VCaP (cell line): ENCODE results near the gene PHF3.

Source experiments
- H3K27ac ChIP-seq: fragments of 450-650 bp; 2 replicates; pipeline ENCODE4 v1.5.1; 2017
- TF ChIP-seq, protein P1 (sequence below): fragments of 450-650 bp; conservative IDR thresholded peaks from 2 replicates; pipeline ENCODE4 v1.5.1; 2017; ENCODE audit warnings: mild to moderate bottlenecking, moderate library complexity

The PHF3 gene

DNA sequence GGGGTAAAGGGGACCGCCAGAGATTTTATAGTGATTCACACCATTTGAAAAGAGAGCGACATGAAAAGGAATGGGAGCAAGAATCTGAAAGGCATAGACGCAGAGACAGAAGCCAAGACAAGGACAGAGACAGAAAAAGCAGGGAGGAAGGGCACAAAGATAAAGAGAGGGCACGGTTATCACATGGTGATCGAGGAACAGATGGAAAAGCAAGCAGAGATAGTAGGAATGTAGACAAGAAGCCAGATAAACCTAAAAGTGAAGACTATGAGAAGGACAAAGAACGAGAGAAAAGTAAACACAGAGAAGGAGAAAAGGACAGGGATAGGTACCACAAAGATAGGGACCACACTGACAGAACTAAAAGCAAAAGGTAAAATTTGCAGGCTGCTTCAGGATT is 77.7 kb downstream of the PHF3 start:
- TF ChIP-seq, protein P1, sequence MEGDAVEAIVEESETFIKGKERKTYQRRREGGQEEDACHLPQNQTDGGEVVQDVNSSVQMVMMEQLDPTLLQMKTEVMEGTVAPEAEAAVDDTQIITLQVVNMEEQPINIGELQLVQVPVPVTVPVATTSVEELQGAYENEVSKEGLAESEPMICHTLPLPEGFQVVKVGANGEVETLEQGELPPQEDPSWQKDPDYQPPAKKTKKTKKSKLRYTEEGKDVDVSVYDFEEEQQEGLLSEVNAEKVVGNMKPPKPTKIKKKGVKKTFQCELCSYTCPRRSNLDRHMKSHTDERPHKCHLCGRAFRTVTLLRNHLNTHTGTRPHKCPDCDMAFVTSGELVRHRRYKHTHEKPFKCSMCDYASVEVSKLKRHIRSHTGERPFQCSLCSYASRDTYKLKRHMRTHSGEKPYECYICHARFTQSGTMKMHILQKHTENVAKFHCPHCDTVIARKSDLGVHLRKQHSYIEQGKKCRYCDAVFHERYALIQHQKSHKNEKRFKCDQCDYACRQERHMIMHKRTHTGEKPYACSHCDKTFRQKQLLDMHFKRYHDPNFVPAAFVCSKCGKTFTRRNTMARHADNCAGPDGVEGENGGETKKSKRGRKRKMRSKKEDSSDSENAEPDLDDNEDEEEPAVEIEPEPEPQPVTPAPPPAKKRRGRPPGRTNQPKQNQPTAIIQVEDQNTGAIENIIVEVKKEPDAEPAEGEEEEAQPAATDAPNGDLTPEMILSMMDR, result no peak
- H3K27ac ChIP-seq, result no peak overlapping the region

DNA sequence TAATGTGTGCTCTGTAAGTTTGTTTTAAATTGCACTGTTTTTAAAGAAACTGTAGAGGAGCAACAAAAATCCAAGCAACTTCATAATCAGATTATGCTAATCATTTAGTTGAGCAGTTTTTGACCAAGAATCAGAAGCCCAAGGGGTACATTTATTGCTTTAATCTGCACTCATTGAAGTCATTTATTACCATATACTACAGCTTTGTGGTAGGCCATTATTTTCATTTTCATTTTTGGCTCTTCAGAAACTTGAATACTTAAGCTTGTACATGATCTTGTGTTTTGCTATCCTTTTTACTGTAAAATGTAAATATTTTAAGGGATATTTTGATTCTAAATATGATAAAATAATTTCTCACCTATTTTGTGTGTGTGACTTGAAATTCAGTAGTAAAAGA is 78.5 kb downstream of the PHF3 start:
- TF ChIP-seq, protein P1, result no peak
- H3K27ac ChIP-seq, result no peak overlapping the region

DNA sequence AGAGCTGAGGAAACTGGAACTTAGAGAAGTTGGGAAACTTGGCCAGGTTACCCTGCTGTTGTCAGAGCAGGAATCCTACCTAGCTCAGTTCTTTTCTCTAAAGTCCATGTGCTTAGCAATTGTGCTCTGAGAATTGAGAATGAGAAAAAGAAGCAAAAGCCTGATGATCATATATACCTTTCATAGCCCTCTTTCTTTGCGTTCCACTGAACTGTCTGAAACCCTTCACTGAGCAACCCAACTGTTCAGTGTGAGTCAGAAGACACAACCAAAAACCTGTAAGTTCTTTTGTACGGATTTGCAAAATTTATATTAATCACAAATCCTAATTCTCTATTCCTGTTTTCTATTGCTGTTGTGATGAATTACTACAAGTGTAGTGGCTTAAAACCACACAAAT is 80.6 kb downstream of the PHF3 start:
- no peak overlapping the region for H3K27ac ChIP-seq
- TF ChIP-seq, protein P1, result no peak

DNA sequence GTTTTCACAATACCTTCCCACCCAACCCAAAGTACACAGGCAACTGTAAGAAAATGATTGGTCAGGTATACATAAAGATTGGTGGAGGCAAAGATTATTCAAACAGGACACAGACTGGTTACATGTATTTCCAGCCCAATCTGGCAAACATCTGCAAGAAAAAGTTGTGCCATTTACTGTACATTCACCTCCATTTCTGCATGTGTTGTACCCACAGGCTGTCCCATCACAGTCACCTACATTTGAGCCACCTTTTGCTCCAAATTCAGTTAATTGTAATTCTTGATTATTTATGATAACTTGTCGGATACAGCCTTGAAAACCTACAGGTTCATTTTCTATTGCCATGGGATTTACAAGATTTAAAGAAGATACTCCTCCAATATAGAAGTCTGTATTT is 85.6 kb downstream of the PHF3 start:
- TF ChIP-seq, protein P1, result no peak
- no peak overlapping the region for H3K27ac ChIP-seq

DNA sequence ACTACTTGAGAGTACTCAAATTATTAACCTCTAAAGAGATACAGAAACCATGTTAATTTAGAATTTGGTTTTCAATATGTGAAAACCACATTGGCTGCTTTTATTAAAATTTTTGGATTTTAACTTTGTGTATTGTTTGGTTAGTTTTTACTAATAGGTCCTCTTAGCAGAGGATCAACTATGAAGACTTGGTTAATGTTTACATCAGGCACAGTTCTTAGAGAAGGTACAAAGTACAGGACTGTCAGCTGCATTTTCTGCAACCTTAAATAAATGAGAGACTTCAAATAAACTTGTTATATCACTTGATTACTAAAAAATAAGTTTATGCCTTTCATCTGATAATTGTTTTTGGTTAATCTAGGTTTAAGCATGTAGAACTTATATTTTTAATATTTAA is 89.1 kb downstream of the PHF3 start:
- TF ChIP-seq, protein P1, result no peak
- H3K27ac ChIP-seq, result no peak overlapping the region

DNA sequence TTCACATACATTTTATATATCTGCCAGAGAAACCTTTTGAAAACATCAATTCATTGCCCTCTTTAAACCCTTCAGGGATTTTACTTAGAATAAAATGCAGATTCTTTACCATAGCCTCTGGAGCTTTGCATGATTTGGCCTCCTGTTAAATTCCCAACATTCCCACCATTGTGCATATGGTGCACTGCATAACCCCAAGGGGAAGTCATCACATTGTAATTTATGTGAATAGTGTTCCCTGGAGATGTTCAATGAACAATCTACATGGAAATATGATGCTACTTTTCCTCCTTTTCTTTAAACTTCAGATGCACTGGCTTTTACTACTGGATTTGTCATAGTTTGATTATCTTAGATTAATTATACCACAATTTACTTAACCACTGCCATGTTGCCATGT is 94.7 kb downstream of the PHF3 start:
- H3K27ac ChIP-seq, result no peak overlapping the region
- TF ChIP-seq, protein P1, result no peak

DNA sequence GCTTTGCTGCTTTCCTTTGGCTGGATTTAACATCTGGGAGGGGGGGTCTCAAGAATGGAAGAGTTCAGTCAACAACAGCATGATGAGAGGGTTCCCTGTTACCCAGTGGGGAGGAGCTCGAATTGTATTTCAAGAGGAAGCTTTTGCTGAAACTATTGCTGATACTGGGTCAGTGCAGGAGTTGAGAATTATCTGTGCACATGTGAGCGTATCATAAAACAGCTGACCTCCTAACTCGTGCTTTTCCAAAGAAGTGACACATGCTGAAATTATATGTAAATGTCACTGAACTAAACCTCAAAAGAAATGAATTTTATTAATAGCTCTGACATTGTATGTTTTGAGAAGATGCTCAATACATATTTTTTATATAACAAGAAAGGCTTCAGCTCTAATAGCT is 96.3 kb downstream of the PHF3 start:
- no peak overlapping the region for H3K27ac ChIP-seq
- TF ChIP-seq, protein P1, result no peak

DNA sequence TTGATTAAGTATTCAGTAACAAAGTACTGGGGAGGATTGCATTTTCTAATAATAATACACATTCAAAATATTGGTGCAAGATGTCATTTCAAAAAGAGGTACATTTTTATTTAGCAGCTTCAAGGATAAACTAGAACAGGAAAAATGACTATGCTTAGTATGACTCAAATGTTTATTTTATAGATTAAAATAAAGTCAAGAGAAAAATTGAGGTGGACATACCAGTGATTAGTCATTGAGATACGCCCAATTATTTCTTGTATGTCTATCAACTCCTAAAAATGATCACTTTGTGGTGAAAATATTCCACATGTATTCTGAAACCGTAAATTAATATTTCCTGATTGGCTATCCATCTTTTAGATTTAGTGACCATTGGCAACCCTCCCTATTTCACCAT is 96.7 kb downstream of the PHF3 start:
- H3K27ac ChIP-seq, result no peak overlapping the region
- TF ChIP-seq, protein P1, result no peak
